Thymus (tissue), 11 donors: ENCODE measurements around the gene PLEKHS1. TPM values are rescaled to one million over a fixed set of nuclear protein-coding genes. Genes with fewer than 3 reads are reported as not detected.
"Not testable (repeated sequence)": the region's sequence is repeated elsewhere in the genome, so short reads cannot be mapped to it uniquely, and the experiment has no call there.

Source experiments
- DNase-seq, 9 donors: peaks; one replicate each; pipeline ENCODE4 v3.0.0-alpha.2; 2013; ENCODE audit warnings: low spot score in 9 of 9, low read depth in 6 of 9, missing footprints in 1 of 9
- H3K27ac ChIP-seq, 2 donors: one replicate each; pipeline ENCODE4 v1.5.1; 2013; ENCODE audit warnings: control low read depth in 1 of 2, low read depth in 1 of 2, low read length in 1 of 2, mild to moderate bottlenecking in 1 of 2, moderate library complexity in 1 of 2
- H3K27me3 ChIP-seq, 2 donors: one replicate each; pipeline ENCODE4 v1.5.1; 2013; ENCODE audit warnings: low read length in 1 of 2; ENCODE audit not compliant: control insufficient read depth in 2 of 2, insufficient read depth in 1 of 2
- H3K36me3 ChIP-seq, 2 donors: one replicate each; pipeline ENCODE4 v1.5.1; 2013; ENCODE audit warnings: low read length in 1 of 2, mild to moderate bottlenecking in 1 of 2, moderate library complexity in 1 of 2; ENCODE audit not compliant: control insufficient read depth in 2 of 2, insufficient read depth in 2 of 2
- H3K4me1 ChIP-seq, 2 donors: one replicate each; pipeline ENCODE4 v1.5.1; 2013; ENCODE audit warnings: low read length in 2 of 2; ENCODE audit not compliant: control insufficient read depth in 2 of 2, insufficient read depth in 2 of 2
- H3K4me3 ChIP-seq, 2 donors: one replicate each; pipeline ENCODE4 v1.5.1; 2013; ENCODE audit warnings: low read length in 2 of 2, control low read depth in 1 of 2, mild to moderate bottlenecking in 1 of 2
- H3K9me3 ChIP-seq, 2 donors: one replicate each; pipeline ENCODE4 v1.5.1; 2013; ENCODE audit warnings: low read length in 1 of 2, mild to moderate bottlenecking in 1 of 2; ENCODE audit not compliant: control insufficient read depth in 2 of 2, insufficient read depth in 1 of 2
- WGBS: extraction: QIAGEN DNeasy Blood & Tissue Kit; methylation state at CpG from one replicate; pipeline ENCODE4 v1.1.7; 2013; 5-methylcytosine and 5-hydroxymethylcytosine counted together
- polyA plus RNA-seq: library from polyadenylated mRNA; stranded (reverse); fragments of 200-250 nt; gene quantifications from one replicate; pipeline ENCODE4 v1.2.3, GENCODE V29; 2013
- total RNA-seq: library from RNA; stranded (reverse); fragments of 120-200 nt; gene quantifications from one replicate; pipeline ENCODE4 v1.2.4, GENCODE V29; 2013
- donor health status: healthy.

PLEKHS1 gene
- total and polyA plus RNA-seq, 2 donors: under 0.01 to 0.37 TPM

GRCh38 chr10:113825791-113826190 lies 74.3 kb downstream of the PLEKHS1 start:
- H3K27me3 ChIP-seq: no peaks in the 10 kb centered on the region
- H3K27ac ChIP-seq: no peak overlapping the region
- H3K4me3 ChIP-seq: no peak overlapping the region
- no peak for DNase-seq
- WGBS: 97% methylated on average over 2 of the region's 2 CpGs
- no peaks in the 10 kb centered on the region for H3K4me1 ChIP-seq
- H3K9me3 ChIP-seq: no peaks in the 10 kb centered on the region
- no peaks in the 10 kb centered on the region for H3K36me3 ChIP-seq

- H3K4me1 ChIP-seq, H3K4me3 ChIP-seq, H3K9me3 ChIP-seq, H3K27me3 ChIP-seq, H3K27ac ChIP-seq, DNase-seq, H3K36me3 ChIP-seq: not testable (repeated sequence)
- 95% methylated on average over 10 of the region's 10 CpGs for WGBS
Measured at GRCh38 chr10:113828567-113828966, 77.1 kb downstream of the PLEKHS1 start.

Other genes starting within 250 kb of the PLEKHS1 start
- 0.19 TPM for gene HABP2, start 198.6 kb upstream of the PLEKHS1 start, total RNA-seq
- 0.96 TPM for gene HABP2, start 198.6 kb upstream of the PLEKHS1 start, polyA plus RNA-seq
- 0.05 TPM for gene NRAP, start 87.6 kb upstream of the PLEKHS1 start, total RNA-seq
- 0.07 TPM for gene NRAP, start 87.6 kb upstream of the PLEKHS1 start, polyA plus RNA-seq
- 26.5 TPM for gene CASP7, start 71.8 kb upstream of the PLEKHS1 start, total RNA-seq
- gene CASP7, start 71.8 kb upstream of the PLEKHS1 start, polyA plus RNA-seq: 27.9 TPM
- 8.1 TPM for gene DCLRE1A, start 102.4 kb downstream of the PLEKHS1 start, total RNA-seq
- gene DCLRE1A, start 102.4 kb downstream of the PLEKHS1 start, polyA plus RNA-seq: 5.4 TPM
- gene NHLRC2, start 103.0 kb downstream of the PLEKHS1 start, total RNA-seq: 6.2 TPM
- gene NHLRC2, start 103.0 kb downstream of the PLEKHS1 start, polyA plus RNA-seq: 7.6 TPM